DMS79 (cell line): ENCODE results near the gene MBD2.

ENCODE experiments used
- DNase-seq: peaks from one replicate; lab custom pipeline; 2025; lab: John Stamatoyannopoulos, UW

Gene MBD2

GRCh38 chr18:54193786-54194185, 30.7 kb downstream of the MBD2 start:
- DNase-seq = no peak

- DNase-seq = no peak
Observed at GRCh38 chr18:54192900-54193299, 31.6 kb downstream of the MBD2 start.

DNA sequence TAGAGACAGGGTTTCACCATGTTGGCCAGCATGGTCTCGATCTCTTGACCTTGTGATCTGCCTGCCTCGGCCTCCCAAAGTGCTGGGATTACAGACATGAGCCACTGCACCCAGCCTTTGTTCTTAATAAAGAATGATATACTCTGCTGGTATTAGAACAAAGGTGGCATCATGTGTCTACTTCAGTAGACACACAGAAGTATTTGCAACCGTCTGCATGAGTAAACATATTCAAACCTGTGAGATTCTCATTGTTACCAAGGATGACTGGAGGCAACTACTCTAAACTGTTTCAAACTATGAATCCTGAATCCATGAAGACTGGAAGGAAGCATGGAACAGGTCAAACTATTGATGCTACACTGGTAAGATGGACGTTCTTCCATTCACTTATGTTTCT, 32.1 kb downstream of the MBD2 start:
- no peak for DNase-seq

DNA sequence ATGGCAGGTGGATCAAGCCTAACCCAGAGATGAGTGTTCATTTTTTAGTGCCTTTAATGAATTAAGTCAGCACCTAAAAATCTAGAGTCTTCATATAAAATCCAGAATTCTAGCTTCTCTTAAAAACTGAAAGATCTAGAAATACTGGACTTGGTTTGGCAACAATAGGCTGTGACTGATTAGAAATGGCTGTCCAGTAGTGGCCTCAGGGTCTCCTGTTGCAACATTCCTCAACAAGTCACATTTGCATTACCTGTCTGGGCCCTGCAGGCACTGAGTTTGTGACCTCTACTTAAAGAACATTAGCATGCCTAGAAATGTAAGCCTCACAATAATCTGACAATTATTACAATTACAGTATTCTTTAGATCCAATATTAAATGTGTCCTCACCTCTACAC, 33.1 kb downstream of the MBD2 start:
- DNase-seq = no peak

DNA sequence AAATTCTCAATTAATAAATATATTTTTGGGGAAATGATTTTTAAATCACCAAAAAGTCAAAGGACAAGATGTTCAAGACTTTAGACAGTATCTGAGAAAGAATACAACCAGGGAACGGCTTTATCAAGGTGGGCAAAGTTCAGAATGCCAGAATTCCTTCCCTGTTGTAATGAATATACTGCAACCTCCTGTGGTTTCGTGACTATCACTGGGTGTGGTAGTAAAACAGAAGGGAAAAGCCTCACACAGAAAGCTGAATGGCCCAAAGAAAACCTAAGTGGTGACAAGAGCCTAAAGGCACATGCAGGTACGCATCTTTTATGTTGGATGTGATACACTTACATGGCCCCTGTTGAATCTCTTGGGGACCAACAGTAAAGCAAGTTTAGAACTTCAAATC, 37.1 kb downstream of the MBD2 start:
- no peak for DNase-seq

- DNase-seq = no peak
Observed at GRCh38 chr18:54184836-54185235, 39.6 kb downstream of the MBD2 start.

DNA sequence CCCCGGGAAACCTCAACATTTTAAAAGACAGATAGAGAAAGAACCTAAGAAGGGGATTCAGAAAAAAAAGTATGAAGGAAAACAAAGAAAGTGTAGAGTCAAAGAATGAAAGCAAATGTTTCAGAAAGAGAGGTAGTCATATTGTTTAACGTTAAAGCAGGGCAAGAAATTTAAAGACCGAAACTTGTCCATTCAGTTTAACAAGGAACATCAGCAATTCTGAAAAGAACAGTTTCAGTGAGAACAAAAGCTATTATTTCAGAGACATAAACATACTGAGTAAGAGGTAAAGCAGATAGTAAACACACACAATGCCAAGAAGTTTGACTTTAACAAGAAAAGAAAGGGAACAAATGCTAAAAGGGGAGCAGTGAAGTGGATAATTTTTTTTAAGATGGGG, 41.1 kb downstream of the MBD2 start:
- DNase-seq = no peak

GRCh38 chr18:54181856-54182602, 42.4 kb downstream of the MBD2 start:
- DNase-seq = no peak

GRCh38 chr18:54173980-54174630, 50.4 kb downstream of the MBD2 start:
- DNase-seq = no peak

DNA sequence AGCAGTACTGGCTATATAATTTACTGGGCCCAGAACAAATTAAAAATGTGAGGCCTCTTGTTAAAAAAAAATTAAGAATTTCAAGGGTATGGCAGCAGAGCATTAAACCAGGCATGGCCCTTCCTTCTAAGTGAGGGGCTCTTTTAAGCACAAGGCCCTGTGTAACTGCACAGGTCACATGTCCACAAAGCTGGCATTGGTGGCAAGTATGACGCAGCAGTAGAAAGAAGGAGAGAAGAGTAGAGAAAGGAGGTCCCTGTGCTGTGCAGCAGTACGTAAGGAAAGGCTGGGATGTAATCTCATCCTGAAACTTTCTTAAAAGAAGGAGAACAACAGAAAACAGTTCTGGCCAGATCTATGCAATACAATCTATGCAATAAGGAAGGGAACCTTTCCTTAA, 51.2 kb downstream of the MBD2 start:
- DNase-seq = no peak

- no peak for DNase-seq
Observed at GRCh38 chr18:54169431-54170403, 54.8 kb downstream of the MBD2 start.

GRCh38 chr18:54165450-54165849, 59.0 kb downstream of the MBD2 start:
- no peak for DNase-seq

GRCh38 chr18:54163453-54163852, 61.0 kb downstream of the MBD2 start:
- no peak for DNase-seq

GRCh38 chr18:54162431-54162830, 62.0 kb downstream of the MBD2 start:
- DNase-seq = no peak

DNA sequence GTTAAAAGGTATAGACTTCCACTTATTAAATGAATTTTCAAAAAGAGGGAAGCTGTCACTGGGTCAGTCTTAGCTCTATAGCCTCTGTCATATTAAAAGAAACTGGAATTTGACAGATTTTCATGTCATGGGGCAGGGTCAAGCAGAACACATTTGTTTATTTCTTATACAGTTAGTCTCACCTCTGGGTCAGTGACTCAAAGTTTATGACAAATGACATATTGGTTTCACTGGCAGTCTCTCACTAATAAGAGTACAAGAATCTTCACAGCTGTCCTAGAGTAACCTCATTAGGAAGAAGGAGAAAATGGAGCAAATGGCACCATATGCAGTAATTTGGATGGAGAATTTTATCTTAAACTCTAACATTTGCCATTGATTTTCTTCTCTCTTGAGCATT, 63.2 kb downstream of the MBD2 start:
- no peak for DNase-seq

DNA sequence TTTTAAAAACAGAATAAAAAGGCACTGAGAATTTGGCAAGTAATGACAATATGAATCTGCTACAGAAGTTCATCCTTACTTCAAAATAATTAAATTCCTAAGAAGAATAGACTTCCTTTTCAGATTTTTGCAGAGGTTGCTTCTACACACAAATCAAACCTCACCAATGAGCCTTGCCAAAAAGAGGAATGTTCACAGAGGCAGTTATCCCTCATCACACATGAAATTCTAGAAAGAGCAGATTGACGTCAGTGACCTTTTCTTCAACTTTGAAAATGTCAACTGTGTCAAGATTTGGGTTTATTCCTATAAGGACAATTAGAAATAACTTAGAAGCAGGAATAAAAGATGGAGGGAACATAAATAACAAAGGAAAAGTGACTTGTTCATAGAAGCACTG, 64.6 kb downstream of the MBD2 start:
- DNase-seq = no peak

GRCh38 chr18:54157646-54158385, 66.7 kb downstream of the MBD2 start:
- DNase-seq = no peak

- DNase-seq = no peak
Observed at GRCh38 chr18:54155412-54155811, 69.1 kb downstream of the MBD2 start.

GRCh38 chr18:54154231-54154630, 70.2 kb downstream of the MBD2 start:
- DNase-seq = no peak

- DNase-seq = no peak
Observed at GRCh38 chr18:54151376-54151775, 73.1 kb downstream of the MBD2 start.

DNA sequence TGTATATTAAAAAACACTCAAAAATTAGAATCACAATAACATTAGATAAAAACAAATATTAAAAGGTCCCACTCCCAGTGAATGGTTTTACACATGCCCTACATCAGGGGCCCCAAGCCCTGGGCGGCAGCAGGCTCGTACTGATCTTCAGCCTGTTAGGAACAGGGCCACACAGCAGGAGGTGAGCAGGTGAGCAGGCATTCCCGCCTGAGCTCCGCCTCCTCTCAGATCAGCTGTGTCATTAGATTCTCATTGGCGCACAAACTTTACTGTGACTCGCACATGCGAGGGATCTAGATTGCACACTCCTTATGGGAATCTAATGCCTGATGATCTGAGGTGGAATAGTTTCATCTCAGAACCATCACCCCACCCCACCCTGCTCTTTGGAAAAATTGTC, 74.2 kb downstream of the MBD2 start:
- no peak for DNase-seq

DNA sequence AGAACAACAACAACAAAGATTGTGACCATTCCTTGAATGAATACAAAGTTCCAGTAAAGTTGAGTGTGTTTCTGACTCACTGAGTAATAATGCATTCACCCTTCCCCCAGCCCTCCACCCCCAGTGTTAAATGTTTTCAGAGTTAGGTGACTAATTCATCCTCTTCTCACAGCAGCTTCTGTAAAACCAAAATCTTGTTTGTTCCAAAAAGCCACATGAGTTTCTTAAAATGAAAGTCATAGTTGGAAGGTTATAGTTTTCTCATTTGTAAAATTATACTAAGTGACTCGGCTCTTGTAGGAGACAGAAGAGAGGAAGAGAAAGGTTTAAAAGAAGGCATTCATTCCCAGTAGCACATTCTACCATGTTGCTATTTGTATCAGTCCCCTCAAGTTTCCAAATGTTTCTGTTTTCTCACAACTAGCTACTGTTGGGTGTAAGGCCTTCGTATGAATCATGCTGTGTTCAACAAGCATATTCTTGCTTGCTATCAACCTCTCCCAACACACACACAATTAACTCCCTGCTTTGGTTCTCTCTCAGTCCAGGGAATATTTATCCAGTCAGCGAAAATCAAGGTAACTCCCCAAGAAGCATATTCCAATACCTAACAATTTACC, 75.3 kb downstream of the MBD2 start:
- no peak for DNase-seq
